Left renal cortex interstitium (tissue), 4 donors: ENCODE results near the gene FAM209B. TPM values are rescaled to one million over a fixed set of nuclear protein-coding genes. Genes with fewer than 3 reads are reported as not detected.
"Not testable (repeated sequence)": the region's sequence is repeated elsewhere in the genome, so short reads cannot be mapped to it uniquely, and the experiment has no call there.

Experiments used
- DNase-seq, 4 donors: peaks; one replicate each; pipeline ENCODE4 v3.0.0-alpha.2; 2013; ENCODE audit warnings: low read depth in 4 of 4, low spot score in 2 of 4, missing footprints in 1 of 4
- polyA plus RNA-seq, 4 donors: library from polyadenylated mRNA; unstranded; fragments of 120-200 nt; gene quantifications; one replicate each; pipeline ENCODE4 v1.2.1, GENCODE V29; 2013; ENCODE audit not compliant: insufficient read length in 4 of 4

FAM209B gene
- polyA plus RNA-seq, 4 donors: 0.33 to 0.43 TPM; not detected in 2

- DNase-seq: no peak
These were observed 5.5 kb upstream of the FAM209B start for GRCh38 chr20:56527521-56527920.

- DNase-seq: no peak
These were observed 5.0 kb downstream of the FAM209B start for GRCh38 chr20:56537997-56538396.

GRCh38 chr20:56540415-56540814 lies 7.4 kb downstream of the FAM209B start:
- no peak for DNase-seq

GRCh38 chr20:56542489-56543030 lies 9.5 kb downstream of the FAM209B start:
- no peak for DNase-seq

GRCh38 chr20:56551571-56551970 lies 18.5 kb downstream of the FAM209B start:
- DNase-seq: no peak

- DNase-seq: no peak
These were observed 20.0 kb downstream of the FAM209B start for GRCh38 chr20:56552911-56553629.

- DNase-seq: peak in 1 of 4 donors; percentile 3
These were observed 21.8 kb downstream of the FAM209B start for GRCh38 chr20:56554869-56555268.

- DNase-seq: no peak
These were observed 25.9 kb downstream of the FAM209B start for GRCh38 chr20:56558968-56559367.

GRCh38 chr20:56564526-56564925 lies 31.5 kb downstream of the FAM209B start:
- DNase-seq: not testable (repeated sequence)

- no peak for DNase-seq
These were observed 32.5 kb downstream of the FAM209B start for GRCh38 chr20:56565511-56565910.

GRCh38 chr20:56566621-56567020 lies 33.6 kb downstream of the FAM209B start:
- DNase-seq: peak in 1 of 4 donors; percentile 6

GRCh38 chr20:56570832-56571231 lies 37.8 kb downstream of the FAM209B start:
- no peak for DNase-seq

GRCh38 chr20:56572172-56572571 lies 39.1 kb downstream of the FAM209B start:
- DNase-seq: no peak

GRCh38 chr20:56573986-56574385 lies 40.9 kb downstream of the FAM209B start:
- no peak for DNase-seq

- DNase-seq: no peak
These were observed 41.6 kb downstream of the FAM209B start for GRCh38 chr20:56574531-56575142.

- DNase-seq: no peak
These were observed 42.1 kb downstream of the FAM209B start for GRCh38 chr20:56575157-56575556.

GRCh38 chr20:56575961-56576360 lies 42.9 kb downstream of the FAM209B start:
- no peak for DNase-seq

GRCh38 chr20:56579301-56579710 lies 46.3 kb downstream of the FAM209B start:
- DNase-seq: no peak

GRCh38 chr20:56580226-56580625 lies 47.2 kb downstream of the FAM209B start:
- no peak for DNase-seq

- DNase-seq: no peak
These were observed 48.7 kb downstream of the FAM209B start for GRCh38 chr20:56581701-56582100.

- no peak for DNase-seq
These were observed 49.5 kb downstream of the FAM209B start for GRCh38 chr20:56582542-56582941.

- no peak for DNase-seq
These were observed 51.9 kb downstream of the FAM209B start for GRCh38 chr20:56584916-56585315.
